WI38 (cell line): ENCODE measurements around the gene OXSR1.
"Not testable (repeated sequence)": the region's sequence is repeated elsewhere in the genome, so short reads cannot be mapped to it uniquely, and the experiment has no call there.

Source experiments
- H3K4me3 ChIP-seq: 2 replicates; pipeline ENCODE4 v1.5.1; 2011; ENCODE audit warnings: low read depth, mild to moderate bottlenecking, control low read depth, low read length
- CTCF ChIP-seq: IDR thresholded peaks from 2 replicates; pipeline ENCODE4 v1.5.1; 2012; ENCODE audit warnings: low read depth, mild to moderate bottlenecking, control low read depth, low read length

Gene OXSR1

DNA sequence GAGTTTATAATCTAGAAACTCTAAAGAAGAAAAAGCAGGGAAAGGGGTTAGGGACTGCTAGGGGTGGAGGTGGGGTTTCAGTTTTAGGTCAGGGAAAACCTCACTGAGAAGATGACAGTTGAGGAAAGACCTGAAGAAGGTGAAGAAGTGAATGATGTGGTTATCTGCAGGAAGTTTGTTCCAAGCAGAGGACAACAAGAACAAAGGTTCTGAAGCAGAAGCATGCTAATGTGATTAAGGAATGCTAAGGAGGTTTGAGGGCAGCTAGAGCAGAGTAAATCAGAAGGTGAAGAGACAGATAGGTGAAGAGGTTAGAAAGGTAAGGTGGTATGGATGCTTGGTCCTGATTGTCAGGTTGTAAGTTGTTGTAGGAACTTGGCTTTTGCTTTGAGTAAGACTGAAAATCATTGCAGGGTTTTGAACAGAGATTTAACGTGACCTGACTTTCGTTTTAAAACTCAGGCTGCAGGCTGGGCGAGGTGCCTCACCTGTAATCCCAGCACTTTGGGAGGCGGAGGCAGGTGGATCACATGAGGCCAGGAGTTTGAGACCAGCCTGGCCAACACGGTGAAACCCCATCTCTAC lies 8.6 kb downstream of the OXSR1 start:
- H3K4me3 ChIP-seq = no peak overlapping the region

GRCh38 chr3:38177181-38177580 lies 11.8 kb downstream of the OXSR1 start:
- no peak for TF ChIP-seq CTCF
- H3K4me3 ChIP-seq = no peak overlapping the region

More for the DNA sequence above, 8.6 kb downstream of the OXSR1 start:
- TF ChIP-seq CTCF = no peak

- no peak overlapping the region for H3K4me3 ChIP-seq
- no peak for TF ChIP-seq CTCF
Observed at GRCh38 chr3:38186781-38187180, 21.4 kb downstream of the OXSR1 start.

DNA sequence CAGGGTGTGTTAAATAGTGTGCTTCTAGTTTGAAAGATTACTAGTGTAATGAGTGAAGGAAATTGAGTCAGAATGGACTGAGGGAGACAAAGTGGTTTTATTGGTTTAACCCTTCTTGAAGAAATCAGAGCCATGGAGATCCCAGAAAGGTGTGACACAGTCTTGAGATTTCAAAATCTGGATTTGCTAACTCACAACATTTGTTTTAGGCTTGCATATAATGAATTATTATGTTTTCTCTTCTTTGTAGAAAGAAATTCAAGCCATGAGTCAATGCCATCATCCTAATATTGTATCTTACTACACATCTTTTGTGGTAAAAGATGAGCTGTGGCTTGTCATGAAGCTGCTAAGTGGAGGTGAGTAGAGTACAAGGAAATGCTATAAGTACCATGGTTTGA lies 25.1 kb downstream of the OXSR1 start:
- no peak overlapping the region for H3K4me3 ChIP-seq
- no peak for TF ChIP-seq CTCF

DNA sequence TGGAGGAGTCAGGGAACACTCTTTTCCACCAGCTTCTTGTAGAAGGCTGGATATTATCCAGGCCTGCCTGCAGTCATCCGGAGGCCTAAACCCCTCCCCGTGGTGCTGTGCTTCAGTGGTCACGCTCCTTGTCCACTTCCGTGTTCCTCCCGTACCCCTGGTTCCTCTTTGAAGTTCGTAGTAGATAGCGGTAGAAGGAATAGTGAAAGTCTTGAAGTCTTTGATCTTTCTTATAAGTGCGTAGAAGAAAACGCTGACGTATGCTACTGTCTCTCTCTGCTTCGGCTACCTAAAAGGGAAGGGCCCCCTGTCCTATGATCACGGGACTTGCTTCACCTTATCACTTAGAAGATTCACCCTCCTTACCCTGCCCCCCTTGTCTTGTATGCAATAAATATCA lies 37.6 kb downstream of the OXSR1 start:
- not testable (repeated sequence) for H3K4me3 ChIP-seq

DNA sequence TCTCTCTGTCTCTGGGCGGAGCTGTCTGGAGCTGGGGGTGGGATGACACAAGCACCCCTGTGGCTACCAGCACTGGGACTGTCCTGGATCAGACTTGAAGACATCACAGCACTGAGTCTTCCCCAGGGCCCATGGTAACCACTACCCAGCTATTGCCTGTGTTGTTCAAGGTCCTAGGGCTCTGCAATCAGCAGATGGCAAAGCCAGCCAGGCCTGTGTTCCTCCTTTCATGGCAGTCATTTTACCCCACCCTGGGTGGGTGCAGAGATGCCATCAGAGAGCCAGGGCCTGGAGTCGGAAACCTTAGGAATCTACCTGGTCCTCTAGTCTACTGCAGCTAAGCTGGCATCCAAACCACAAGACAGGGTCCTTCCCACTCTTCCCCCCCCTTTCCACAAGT lies 38.4 kb downstream of the OXSR1 start:
- no peak for TF ChIP-seq CTCF
- H3K4me3 ChIP-seq = no peak overlapping the region

DNA sequence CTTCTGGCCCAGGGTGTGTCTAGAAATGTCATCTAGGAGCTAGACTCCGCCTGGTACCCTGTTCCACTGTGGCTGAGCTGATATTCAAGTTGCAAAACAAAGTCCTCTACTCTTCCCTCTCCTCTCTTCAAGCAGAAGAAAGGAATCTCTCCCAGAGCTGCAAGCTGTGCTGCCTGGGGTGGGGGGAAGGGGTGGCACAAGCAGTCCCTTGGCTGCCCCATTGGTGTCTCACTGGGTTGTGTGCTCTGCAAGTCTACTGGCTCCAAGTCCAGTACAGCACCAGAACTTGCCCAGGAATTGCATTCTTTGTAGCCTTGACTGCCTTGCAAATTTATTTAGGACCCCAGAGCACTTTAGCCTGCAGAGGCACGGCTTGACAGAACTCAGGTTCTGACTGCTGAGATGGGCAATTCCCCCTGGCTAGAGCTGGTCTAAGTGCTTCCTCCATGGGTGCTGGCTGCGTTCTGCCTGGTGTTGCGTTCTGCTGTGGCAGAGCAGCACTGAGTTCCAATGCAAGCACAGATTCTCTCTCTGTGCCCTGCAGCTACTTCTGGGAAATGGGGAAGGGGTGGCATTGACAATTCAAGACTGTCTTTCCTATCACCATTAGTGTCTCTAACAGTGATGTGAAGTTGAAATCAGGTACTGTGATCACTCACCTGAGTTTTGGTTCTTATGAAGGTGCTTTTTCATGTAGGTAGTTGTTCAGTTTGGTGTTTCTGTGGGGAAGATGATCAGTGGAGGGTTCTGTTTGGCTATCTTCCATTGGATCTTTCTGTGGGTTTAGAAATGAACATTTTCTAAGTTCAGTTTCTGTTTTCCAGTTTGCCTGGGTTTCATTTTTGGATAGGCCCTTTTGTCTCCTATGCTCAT lies 39.5 kb downstream of the OXSR1 start:
- no peak for TF ChIP-seq CTCF
- no peak overlapping the region for H3K4me3 ChIP-seq
